ENCODE data around the gene PALMD.

PALMD gene, protein sequence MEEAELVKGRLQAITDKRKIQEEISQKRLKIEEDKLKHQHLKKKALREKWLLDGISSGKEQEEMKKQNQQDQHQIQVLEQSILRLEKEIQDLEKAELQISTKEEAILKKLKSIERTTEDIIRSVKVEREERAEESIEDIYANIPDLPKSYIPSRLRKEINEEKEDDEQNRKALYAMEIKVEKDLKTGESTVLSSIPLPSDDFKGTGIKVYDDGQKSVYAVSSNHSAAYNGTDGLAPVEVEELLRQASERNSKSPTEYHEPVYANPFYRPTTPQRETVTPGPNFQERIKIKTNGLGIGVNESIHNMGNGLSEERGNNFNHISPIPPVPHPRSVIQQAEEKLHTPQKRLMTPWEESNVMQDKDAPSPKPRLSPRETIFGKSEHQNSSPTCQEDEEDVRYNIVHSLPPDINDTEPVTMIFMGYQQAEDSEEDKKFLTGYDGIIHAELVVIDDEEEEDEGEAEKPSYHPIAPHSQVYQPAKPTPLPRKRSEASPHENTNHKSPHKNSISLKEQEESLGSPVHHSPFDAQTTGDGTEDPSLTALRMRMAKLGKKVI

DNA sequence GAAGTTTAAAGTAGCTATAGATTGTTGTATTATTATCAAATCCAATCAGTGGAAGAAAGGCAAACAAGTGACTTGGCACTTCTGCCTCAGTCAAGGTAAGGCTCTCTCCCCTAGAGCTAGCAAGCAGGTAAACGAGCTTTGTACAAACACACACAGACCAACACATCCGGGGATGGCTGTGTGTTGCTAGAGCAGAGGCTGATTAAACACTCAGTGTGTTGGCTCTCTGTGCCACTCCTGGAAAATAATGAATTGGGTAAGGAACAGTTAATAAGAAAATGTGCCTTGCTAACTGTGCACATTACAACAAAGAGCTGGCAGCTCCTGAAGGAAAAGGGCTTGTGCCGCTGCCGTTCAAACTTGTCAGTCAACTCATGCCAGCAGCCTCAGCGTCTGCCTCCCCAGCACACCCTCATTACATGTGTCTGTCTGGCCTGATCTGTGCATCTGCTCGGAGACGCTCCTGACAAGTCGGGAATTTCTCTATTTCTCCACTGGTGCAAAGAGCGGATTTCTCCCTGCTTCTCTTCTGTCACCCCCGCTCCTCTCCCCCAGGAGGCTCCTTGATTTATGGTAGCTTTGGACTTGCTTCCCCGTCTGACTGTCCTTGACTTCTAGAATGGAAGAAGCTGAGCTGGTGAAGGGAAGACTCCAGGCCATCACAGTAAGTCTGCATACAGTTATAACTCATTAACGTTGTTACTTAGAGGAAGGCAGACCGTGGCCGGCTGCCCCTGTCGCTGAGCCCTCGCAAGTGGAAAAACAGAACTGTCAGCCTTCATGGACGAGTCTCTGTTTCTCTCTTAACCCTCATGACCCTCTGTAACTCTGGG is at the start of gene PALMD:
PALMD (plus strand) TSS at position 415 of the 833 bp plus-strand sequence; CDS start at position 620, 205 bp downstream.
- Mint-ChIP-seq H3K27me3 (peaks cover 38% of the 10 kb centered on the region), H3K27ac (no peak within 1 kb of the TSS), H3K4me1 (ENCODE audit: low read depth) (peaks cover 2% of the 10 kb centered on the region), H3K36me3 (ENCODE audit: low read depth) (no peaks in the 10 kb centered on the region), H3K9me3 (no peaks in the 10 kb centered on the region), H3K4me3 (no peak within 1 kb of the TSS)
- no peak for DNase-seq

DNA sequence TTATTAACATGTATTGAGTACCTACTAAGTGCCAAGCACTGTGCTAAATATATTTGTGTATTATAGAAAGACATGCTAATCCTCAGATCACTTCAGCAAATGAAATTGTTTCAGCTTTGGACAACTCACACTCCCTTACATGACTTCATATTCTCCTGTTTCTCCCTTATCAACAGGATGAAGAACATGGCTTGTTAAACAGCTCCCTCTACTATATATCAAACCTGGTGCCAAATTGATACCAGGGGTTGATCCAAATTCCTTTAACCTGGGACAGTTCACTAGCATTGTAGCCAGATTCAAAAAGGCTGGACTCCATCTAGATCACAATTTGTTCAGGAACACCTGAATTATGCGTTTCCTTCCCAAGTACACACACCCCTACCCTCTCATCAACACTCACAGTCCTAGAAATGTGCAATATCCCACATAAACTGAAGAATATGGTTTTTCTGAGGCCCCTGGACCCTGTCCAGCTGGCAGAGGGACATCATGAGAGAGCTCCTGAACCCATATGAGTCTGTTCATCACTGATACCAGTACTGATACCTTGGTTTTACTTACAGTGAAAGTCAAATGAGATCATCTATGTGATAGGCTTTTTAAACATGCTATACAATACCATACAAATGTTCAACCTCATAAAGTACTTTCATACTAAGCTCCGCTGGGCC is 47.0 kb upstream of the PALMD start:
- Mint-ChIP-seq H3K27me3 (no peaks in the 10 kb centered on the region), H3K36me3 (ENCODE audit: low read depth) (no peaks in the 10 kb centered on the region), H3K4me3 (no peak overlapping the region), H3K27ac (no peak overlapping the region), H3K9me3 (no peaks in the 10 kb centered on the region), H3K4me1 (ENCODE audit: low read depth) (no peaks in the 10 kb centered on the region)
- DNase-seq = no peak

DNA sequence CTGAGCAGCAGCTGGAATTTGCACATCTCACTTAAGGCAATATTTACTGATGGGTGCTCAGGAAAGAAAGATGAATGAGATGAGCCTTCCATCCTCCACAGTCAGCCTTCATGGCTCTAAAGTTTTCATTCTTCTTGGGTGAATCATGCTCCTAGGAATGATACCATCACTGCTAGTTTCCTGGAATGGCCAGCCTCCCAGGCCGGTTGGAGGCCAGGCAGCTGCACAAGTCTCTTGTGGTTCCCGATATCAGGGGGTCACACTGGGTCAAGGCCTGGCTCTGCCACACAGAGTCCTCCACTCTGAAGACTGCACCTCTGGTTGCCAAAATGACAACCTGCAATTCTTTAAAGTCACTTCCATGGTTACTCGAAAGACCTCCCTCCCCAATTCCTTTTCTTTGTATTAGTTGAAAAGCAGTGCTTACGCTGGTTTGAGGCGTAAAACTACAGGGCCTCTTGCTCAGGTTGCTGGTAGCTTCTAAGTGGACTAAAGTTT is 46.2 kb upstream of the PALMD start:
- no peaks in the 10 kb centered on the region for H3K27me3 Mint-ChIP-seq
- DNase-seq = no peak
- no peak overlapping the region for H3K4me3 Mint-ChIP-seq
- no peaks in the 10 kb centered on the region for H3K9me3 Mint-ChIP-seq
- H3K36me3 Mint-ChIP-seq (ENCODE audit: low read depth) = no peaks in the 10 kb centered on the region
- peaks cover 2% of the 10 kb centered on the region for H3K4me1 Mint-ChIP-seq (ENCODE audit: low read depth)
- H3K27ac Mint-ChIP-seq = no peak overlapping the region

DNA sequence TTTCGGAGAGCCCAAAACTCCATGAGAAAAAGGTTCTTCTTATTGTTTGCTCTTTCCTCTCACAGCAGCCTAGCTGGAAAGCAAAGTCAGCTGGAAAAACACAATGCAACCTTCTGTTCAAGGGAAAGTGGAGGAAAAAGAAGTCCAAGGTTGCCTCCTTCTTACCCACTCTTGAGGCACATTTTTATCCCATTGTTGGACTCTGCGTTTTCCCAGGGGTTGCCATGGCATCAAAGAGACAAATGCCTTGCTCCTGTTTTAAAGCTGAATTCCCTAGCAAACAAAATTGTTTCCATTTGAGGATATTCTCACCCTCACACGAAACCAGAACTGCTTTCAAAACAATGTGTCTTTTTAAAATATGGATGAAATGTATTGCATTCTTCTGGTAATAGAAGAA is 45.1 kb upstream of the PALMD start:
- no peak overlapping the region for H3K27ac Mint-ChIP-seq
- H3K27me3 Mint-ChIP-seq = no peaks in the 10 kb centered on the region
- H3K4me1 Mint-ChIP-seq (ENCODE audit: low read depth) = peaks cover 2% of the 10 kb centered on the region
- H3K9me3 Mint-ChIP-seq = no peaks in the 10 kb centered on the region
- DNase-seq = no peak
- no peak overlapping the region for H3K4me3 Mint-ChIP-seq
- no peaks in the 10 kb centered on the region for H3K36me3 Mint-ChIP-seq (ENCODE audit: low read depth)

DNA sequence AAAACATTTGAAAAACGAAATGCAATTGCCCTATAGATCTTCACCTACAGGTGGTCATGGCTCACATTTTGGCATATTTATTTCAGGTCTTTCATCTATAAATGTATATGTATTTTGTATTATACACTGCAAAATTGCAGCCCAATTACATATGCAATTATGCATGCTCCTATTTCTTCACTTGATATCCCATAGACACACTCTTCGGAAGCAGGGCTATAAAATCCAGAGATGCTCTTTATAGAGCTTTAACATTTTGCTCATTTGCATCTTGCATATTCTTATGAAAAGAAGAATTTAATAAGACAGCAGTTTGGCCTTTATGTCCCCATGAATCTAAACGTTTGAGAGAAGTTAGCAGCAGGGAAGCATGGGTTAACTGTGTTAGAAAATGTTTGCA is 44.7 kb upstream of the PALMD start:
- Mint-ChIP-seq H3K4me3 (no peak overlapping the region), H3K36me3 (ENCODE audit: low read depth) (no peaks in the 10 kb centered on the region), H3K9me3 (no peaks in the 10 kb centered on the region), H3K27ac (no peak overlapping the region), H3K27me3 (no peaks in the 10 kb centered on the region), H3K4me1 (ENCODE audit: low read depth) (peaks cover 2% of the 10 kb centered on the region)
- DNase-seq = no peak

DNA sequence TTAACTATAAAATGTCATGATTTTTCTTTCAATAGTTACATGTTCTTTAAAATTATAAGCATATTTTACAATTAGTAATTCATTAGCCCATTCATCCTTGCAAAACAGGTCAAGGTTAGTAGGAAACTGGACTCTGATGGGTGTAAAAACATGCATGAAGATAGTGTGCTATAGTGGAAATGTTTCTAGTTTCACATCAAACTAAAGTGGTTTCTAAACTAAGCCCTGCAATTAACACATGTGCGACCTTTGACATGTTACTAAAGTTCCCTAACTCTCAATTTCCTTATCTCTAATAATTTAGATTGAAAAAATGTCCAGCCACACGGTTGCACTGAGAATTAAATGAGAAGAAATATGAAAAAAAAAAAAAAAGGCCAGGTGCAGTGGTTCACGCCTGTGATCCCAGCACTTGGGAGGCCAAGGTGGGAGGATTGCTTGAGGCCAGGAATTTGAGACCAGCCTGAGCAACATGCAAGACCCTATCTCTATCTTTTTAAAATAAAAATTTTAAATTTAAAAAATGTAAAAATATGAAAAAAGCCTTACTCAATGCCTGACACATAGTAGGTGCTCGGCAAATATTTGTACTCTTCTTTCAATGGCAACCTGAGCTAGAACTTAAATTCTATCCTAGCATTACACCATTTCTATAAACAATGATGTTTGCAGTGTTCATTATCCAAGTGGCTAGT is 44.1 kb upstream of the PALMD start:
- H3K27me3 Mint-ChIP-seq = no peaks in the 10 kb centered on the region
- no peak overlapping the region for H3K4me3 Mint-ChIP-seq

DNA sequence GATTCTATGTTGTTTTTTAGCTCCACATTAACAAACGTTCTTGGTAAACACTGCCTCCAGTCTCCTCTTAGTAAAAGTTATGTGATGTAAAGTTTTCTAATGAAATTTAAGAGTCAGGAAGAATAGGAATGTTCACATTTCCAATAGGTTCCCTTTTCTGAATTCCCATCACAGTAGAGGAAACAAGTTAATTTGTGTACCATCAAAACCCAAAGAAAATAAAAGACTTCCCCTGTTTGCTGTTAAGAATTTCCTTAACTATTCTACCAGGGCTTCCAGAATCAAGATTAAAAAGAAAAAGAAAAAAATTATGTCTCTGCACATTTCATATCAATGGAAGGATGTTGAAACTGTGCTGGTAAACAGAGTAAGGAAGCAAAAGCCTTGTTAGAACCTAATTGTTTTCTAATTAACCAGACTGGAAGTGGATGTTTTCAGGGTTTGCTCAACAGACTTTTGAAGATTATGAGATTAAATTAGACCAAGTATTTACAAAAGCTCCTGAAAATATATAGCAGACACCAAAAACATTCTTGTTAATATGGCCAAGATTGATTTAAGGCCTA is 43.4 kb upstream of the PALMD start:
- DNase-seq = no peak
- Mint-ChIP-seq H3K27me3 (no peaks in the 10 kb centered on the region), H3K27ac (no peak overlapping the region), H3K4me3 (no peak overlapping the region), H3K36me3 (ENCODE audit: low read depth) (no peaks in the 10 kb centered on the region), H3K9me3 (no peaks in the 10 kb centered on the region), H3K4me1 (ENCODE audit: low read depth) (peaks cover 2% of the 10 kb centered on the region)

More for the DNA sequence above, 44.1 kb upstream of the PALMD start:
- DNase-seq = no peak
- Mint-ChIP-seq H3K9me3 (no peaks in the 10 kb centered on the region), H3K4me1 (ENCODE audit: low read depth) (peaks cover 2% of the 10 kb centered on the region), H3K36me3 (ENCODE audit: low read depth) (no peaks in the 10 kb centered on the region), H3K27ac (no peak overlapping the region)

DNA sequence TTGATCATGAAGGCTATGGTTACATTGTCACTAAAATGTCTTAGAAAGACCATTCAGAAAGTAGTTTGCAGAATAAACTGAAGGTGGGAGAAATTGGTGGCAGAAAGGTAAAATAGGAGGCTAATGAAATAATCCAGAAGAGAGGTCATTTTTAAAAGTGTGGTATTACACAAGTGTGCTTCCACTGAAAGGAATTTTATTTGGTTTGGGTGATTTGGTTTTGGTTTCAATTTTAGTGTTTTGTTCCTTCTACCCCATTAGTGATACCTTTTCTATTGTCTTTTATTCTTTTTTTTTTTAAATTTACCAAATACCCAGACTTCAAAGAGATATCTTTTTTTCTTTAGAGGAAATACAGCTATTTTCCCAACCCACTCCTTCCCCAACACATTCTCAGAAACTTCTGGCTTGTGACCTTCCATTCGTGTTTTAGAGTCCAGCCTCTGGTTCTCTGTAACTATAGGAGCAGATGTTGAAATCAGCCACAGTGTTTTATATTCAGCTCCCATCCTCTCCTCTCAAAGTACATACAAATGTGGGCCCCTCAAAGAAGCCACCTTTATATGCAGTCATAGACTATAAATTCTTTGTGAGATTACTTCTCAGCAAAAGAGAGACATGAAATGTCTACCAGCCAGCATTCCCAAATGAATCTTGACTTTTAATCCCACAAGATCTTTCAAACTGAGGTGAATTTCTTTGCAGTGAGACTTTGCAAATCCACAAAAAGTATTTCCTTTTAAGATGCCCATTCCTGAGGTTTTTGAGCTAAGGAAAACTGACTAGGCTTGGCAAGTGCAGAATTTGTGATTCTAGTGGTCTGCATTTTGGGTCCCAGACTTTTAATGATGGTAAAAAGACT is 42.0 kb upstream of the PALMD start:
- Mint-ChIP-seq H3K4me3 (no peak overlapping the region), H3K4me1 (ENCODE audit: low read depth) (peaks cover 2% of the 10 kb centered on the region), H3K27me3 (no peaks in the 10 kb centered on the region), H3K9me3 (no peaks in the 10 kb centered on the region), H3K36me3 (ENCODE audit: low read depth) (no peaks in the 10 kb centered on the region), H3K27ac (no peak overlapping the region)
- no peak for DNase-seq

DNA sequence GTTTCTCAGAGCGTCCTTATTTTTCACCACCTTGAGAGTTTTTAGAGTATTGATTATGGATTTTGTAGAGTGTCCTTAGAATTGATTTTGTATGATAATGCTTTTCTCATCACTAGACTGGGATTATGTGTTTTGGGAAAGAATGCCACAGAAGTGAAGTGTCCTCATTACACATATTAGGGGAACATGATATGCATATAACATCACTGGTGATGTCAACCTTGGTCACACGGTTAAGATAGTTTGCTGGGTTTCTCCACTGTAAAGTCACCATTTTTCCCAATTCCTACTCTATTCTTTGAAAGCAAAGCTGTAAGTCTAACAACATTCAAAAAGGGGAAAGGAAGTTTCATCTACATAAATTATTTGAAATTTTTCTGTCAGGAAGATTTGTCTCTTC is 39.6 kb upstream of the PALMD start:
- Mint-ChIP-seq H3K4me3 (no peak overlapping the region), H3K27ac (no peak overlapping the region), H3K36me3 (ENCODE audit: low read depth) (no peaks in the 10 kb centered on the region), H3K27me3 (no peaks in the 10 kb centered on the region), H3K4me1 (ENCODE audit: low read depth) (peaks cover 2% of the 10 kb centered on the region), H3K9me3 (no peaks in the 10 kb centered on the region)
- no peak for DNase-seq

DNA sequence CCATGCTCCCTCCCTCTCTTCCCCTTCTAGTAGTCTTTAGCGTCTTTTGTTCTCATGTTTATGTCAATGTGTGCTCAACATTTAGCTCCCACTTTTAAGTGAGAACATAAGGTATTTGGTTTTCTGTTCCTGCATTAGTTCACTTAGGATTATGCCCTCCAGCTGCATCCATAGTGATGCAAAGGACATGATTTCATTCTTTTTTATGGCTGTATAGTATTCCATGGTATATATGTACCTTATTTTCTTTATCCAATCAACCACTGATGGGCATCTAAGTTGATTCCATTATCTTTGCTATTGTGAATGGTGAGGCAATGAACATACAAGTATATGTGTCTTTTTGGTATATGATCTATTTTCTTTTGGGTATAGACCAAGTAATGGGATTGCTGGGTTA is 38.3 kb upstream of the PALMD start:
- H3K4me1 Mint-ChIP-seq (ENCODE audit: low read depth) = peaks cover 2% of the 10 kb centered on the region
- DNase-seq = no peak
- no peak overlapping the region for H3K4me3 Mint-ChIP-seq
- peaks cover 3% of the 10 kb centered on the region for H3K27me3 Mint-ChIP-seq
- H3K36me3 Mint-ChIP-seq (ENCODE audit: low read depth) = no peaks in the 10 kb centered on the region
- H3K27ac Mint-ChIP-seq = no peak overlapping the region
- no peaks in the 10 kb centered on the region for H3K9me3 Mint-ChIP-seq

DNA sequence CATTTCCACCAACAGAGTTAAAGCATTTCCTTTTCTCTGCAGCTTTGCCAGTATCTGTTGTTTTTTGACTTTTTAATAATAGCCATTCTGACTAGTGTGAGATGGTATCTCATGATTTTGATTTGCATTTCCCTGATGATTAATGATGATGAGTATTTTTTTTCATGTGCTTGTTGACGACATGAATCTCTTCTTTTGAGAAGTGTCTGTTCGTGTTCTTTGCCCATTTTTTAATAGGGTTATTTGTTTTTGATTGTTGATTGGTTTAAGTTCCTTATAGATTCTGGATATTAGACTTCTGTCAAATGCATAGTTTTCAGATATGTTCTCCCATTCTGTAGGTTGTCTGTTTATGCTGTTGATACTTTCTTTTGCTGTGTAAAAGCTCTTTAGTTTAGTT is 37.9 kb upstream of the PALMD start:
- H3K27me3 Mint-ChIP-seq = peaks cover 3% of the 10 kb centered on the region
- H3K4me1 Mint-ChIP-seq (ENCODE audit: low read depth) = peaks cover 2% of the 10 kb centered on the region
- H3K36me3 Mint-ChIP-seq (ENCODE audit: low read depth) = no peaks in the 10 kb centered on the region
- no peaks in the 10 kb centered on the region for H3K9me3 Mint-ChIP-seq
- H3K27ac Mint-ChIP-seq = no peak overlapping the region
- H3K4me3 Mint-ChIP-seq = no peak overlapping the region
- DNase-seq = no peak

DNA sequence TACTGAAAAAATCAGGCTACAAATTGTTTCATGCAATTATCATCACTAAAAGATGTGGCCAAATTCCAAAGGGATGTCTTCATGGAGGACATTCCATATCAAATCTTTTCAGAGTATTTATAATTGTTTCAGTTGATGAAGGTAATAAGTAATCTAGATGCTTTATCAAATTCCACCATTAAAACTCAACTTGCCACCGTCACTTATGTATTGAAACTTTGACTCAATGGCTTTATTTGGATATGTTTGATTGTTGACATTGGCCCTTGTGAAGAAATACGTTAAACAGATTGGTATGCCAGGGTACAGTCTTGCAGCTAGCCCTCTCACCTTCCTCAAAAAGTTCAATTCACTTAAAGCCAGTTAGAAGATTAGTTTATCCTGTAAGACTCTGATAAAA is 32.2 kb upstream of the PALMD start:
- no peak for DNase-seq
- Mint-ChIP-seq H3K36me3 (ENCODE audit: low read depth) (no peaks in the 10 kb centered on the region), H3K27ac (no peak overlapping the region), H3K27me3 (peaks cover 3% of the 10 kb centered on the region), H3K4me3 (no peak overlapping the region), H3K9me3 (no peaks in the 10 kb centered on the region), H3K4me1 (ENCODE audit: low read depth) (no peaks in the 10 kb centered on the region)

DNA sequence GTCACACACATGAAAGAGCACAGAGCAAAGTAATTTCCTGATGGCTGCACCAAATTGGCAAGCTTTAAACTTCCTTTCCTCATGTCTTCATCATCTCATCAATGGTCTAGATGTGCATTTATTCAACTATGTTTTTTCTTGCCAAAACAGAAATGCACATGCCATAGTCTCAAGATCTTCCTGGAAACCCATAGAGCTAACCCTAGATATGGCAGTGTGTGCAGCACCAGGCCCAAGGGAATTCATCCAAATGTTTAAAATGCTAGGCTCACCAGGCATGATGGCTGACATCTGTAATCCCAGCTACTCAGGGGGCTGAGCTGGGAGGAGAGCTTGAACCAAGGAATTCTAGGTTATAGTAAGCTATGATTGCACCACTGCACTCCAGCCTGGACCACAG is 31.2 kb upstream of the PALMD start:
- no peak for DNase-seq
- no peaks in the 10 kb centered on the region for H3K4me1 Mint-ChIP-seq (ENCODE audit: low read depth)

More for the DNA sequence above, 31.2 kb upstream of the PALMD start:
- Mint-ChIP-seq H3K9me3 (no peaks in the 10 kb centered on the region), H3K27ac (no peak overlapping the region), H3K36me3 (ENCODE audit: low read depth) (no peaks in the 10 kb centered on the region), H3K4me3 (no peak overlapping the region), H3K27me3 (peaks cover 3% of the 10 kb centered on the region)

Measured in activated T-cell treated with anti-CD3 and anti-CD28 coated beads, Interleukin-2, amount 50 U/mL, for 24 hours (primary cell).